NCI-H82 (cell line): ENCODE data around the gene WDR4.
A peak's percentile ranks its signal among the peaks of the same experiment; 100 is the strongest.
"Not testable (repeated sequence)": the region's sequence is repeated elsewhere in the genome, so short reads cannot be mapped to it uniquely, and the experiment has no call there.

Experiments
- DNase-seq: peaks from one replicate; lab custom pipeline; 2025; lab: John Stamatoyannopoulos, UW

WDR4 gene

DNA sequence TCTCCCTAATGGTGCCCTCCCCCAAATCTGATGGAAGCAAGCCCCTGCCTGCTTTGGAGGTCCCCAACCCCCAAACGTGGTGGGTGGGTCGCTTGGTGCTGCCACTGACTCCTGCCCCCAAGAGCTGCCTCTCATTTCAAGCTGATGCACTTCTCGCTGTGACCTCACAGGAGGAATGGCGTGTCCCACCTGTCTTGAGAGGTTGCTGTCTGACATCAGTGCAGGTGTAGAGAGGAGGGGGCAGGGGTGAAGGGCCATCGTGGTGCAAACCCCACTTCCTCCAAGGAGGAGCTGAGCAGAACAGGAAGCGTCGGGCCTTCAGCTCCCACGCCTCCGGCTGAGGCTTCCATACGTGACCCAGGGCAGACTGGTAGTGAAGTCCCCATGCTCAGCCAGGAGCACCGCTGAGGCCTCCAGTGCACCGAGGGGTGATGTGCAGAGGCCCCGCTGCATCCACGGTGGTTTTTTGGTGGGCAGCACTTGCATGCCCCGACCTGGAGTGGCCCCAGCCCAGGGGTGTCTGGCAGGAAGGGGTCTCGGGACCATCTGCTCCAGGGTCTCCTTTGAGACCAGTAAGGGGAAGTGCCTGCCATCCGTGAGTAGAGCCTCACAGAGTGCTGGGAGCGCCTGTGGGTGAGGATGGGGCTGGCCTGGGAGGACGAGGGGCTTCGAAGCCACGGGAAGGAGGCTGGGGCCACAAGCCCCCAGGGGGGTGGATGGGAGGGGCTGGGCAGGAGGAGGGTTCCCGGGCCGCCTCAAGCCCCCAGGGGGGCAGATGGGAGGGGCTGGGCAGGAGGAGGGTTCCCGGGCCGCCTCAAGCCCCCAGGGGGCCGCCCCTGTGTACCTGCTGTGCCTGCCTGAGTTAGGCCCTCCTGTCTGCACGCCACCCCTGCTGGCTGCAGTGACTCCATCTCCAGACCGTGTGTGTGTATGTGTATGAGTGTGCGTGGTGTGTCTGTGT is 39.8 kb downstream of the WDR4 start:
- no peak for DNase-seq

DNA sequence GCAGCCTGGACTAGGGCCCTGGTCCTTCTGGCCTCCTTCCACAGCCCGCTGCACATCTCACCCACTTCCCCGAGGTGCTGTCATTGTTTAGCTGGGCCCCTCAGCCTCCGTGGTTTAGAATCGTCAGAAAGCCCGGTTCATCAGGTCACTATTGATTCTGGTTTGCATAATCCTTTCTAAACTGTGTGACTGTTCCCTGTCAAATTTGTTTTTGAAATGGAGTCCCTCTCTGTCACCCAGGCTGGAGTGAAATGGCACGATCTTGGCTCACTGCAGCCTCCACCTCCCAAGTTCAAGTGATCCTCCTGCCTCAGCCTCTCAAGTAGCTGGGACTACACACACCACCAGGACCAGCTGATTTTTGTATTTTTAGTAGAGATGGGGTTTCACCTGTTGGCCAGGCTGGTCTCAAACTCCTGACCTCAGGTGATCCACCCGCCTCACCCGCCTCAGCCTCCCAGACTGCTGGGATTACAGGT is 41.1 kb downstream of the WDR4 start:
- not testable (repeated sequence) for DNase-seq

DNA sequence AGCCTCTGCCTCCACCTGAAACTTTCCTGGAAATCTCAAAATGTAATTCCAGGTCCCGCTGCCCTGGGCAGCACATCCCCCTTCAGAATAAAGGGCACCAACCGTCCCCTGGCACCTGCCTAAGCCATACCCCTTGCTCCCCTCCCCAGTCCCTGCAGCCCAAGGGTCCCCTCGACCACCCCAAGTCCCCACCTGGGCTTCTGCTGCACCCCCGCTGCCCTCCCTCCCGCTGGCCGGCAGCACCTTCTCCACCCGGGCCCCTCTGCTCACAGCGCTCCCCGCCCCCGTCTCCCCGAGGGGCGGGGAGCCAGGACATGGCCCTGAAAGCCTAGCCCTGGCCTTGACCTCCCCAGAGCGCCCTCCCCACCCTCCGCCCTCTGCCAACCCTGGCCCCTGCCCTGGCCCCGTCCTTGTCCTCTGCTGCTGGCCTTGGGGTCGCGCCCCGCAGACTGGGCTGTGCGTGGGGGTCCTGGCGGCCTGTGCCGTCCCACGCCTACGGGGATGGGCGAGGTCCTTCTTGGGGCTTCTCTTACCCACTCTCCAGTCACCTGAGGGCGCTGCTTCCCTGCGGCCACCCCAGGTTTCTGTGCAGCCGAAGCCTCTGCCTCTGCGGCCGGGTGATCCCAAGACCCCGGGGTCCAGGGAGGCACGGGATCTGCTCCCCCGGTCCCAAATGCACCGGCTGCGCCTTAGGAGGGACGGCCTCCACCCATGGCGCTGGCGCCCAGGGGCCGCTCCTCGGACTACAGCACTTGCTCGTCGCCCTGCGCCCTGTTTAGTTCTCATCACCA is 41.7 kb downstream of the WDR4 start:
- no peak for DNase-seq

GRCh38 chr21:42836767-42837301 is 42.5 kb downstream of the WDR4 start:
- no peak for DNase-seq

DNA sequence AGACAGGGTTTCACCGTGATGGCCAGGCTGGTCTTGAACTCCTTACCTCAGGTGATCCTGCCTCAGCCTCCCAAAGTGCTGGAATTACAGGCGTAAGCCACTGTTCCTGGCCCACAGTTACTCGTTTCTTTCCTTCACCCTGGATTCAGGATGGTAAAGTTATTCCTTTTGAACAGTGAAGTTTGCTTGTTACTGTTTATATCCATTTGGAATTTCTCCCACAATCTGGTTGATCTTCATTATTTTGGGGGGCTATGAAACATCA is 43.0 kb downstream of the WDR4 start:
- DNase-seq: no peak

GRCh38 chr21:42835611-42836401 is 43.5 kb downstream of the WDR4 start:
- no peak for DNase-seq

- DNase-seq: no peak
Observed at GRCh38 chr21:42835211-42835610, 44.1 kb downstream of the WDR4 start.

DNA sequence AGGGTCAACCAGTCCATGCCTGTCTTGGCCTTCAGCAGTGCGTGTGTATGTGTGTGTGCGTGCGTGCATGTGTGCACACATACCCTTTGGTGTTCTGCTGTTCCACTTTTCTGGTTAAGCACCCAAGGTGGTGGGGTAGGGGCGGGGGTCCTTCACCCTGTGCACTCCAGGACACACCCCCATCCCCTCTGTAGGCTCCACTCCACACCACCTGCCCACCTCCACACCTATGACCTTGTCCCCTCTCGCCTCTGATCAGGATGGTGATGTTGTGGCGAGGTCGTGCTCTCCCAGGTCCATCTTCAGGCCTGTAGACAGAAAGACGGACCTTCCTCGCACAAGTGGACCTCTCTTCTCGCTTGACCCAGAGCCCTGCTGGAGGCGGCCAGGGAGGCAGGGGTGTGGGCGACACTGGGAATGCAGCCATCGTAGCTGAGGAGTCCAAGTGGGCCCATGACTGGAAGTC is 44.6 kb downstream of the WDR4 start:
- no peak for DNase-seq

DNA sequence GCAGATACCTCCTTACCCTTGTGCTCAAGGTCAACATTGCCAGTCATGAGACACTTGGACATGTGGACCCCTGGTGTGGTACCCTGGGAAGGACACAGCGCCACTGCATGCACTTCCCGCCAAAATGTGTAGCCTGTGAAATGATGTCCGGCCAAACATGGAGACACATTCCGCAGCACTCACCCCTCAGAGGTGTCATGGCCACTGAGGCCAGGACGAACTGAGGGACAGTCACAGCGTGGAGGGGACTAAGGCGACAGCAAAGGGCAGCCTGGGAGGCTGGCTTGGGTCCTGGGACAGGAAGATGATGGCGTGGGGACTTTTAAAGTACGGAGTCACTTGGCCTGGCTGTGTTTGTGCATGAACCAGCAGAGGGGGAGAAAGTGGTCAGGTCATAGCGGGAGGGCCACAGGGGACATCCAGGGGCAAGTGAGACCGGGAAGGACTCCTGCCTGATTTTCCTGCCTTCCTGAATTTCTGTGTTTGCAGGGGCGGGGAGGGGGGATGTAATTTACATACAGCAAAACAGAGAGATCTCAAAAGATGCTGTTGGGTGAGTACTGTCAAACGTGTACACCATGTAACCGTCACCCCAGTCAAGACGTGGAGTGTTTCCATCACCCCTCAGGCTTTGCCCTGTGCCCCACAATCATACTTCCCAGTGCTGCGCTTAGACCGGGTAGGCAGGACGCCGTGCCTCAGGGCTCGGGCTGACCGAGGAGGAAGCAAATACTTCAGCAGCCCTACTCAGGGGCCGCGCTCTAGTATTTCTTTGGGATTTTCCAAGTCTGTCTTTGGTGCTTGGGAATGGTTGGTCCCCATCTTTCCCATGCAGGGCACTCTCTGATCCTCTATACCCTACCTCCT is 45.2 kb downstream of the WDR4 start:
- peak; percentile 50 for DNase-seq

- peak; percentile 76 for DNase-seq
Observed at GRCh38 chr21:42833439-42833815, 45.9 kb downstream of the WDR4 start.

DNA sequence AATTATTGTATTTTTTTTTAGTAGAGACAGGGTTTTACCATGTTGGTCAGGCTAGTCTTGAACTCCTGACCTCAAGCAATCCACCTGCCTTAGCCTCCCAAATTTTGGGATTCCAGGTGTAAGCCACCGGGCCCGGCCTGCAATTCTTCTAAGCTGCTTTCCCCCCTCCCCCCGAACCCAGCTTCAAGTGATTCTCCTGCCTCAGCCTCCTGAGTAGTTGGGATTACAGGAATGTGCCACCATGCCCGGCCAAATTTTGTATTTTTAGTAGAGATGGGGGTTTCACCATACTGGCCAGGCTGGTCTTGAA is 47.1 kb downstream of the WDR4 start:
- DNase-seq: not testable (repeated sequence)

GRCh38 chr21:42830456-42831455 is 48.6 kb downstream of the WDR4 start:
- peak; percentile 49 for DNase-seq

DNA sequence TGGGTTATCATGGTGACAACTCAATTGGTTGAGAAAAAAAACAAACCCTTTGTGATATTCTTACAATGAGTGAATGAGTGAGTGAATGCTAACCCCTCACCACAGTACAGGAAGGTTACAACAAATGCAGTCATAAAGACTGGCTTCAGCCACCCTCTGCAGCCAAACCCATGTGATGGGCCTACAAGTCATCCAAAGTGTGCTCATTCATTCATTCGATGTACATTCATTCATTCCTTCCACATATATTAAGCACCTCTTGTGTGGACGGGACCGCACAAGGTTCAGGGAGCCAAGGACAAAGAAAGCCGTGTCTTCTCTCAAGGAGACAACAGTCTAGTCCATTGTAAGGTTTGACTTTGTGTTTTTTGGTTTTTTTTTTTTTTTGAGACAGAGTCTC is 49.4 kb downstream of the WDR4 start:
- DNase-seq: no peak

DNA sequence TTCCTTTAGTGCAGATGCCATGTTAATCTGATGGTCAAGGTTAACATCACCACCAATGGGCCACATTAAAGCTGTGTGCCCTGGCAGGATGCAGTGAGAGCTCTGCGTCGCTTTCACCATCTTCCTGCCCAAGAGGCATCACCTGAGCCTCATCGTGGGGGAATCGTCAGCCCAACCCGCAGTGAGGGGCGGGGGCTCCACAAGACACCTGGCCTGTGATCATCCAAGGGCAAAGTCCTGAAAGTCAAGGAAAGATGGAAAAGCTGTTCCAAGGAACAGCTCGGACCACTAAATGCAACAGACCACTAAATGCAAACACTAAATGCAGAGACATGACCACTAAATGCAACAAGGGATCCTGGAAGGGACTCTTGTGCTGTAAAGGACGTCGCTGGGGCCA is 49.9 kb downstream of the WDR4 start:
- DNase-seq: no peak

- no peak for DNase-seq
Observed at GRCh38 chr21:42827588-42827987, 51.8 kb downstream of the WDR4 start.

DNA sequence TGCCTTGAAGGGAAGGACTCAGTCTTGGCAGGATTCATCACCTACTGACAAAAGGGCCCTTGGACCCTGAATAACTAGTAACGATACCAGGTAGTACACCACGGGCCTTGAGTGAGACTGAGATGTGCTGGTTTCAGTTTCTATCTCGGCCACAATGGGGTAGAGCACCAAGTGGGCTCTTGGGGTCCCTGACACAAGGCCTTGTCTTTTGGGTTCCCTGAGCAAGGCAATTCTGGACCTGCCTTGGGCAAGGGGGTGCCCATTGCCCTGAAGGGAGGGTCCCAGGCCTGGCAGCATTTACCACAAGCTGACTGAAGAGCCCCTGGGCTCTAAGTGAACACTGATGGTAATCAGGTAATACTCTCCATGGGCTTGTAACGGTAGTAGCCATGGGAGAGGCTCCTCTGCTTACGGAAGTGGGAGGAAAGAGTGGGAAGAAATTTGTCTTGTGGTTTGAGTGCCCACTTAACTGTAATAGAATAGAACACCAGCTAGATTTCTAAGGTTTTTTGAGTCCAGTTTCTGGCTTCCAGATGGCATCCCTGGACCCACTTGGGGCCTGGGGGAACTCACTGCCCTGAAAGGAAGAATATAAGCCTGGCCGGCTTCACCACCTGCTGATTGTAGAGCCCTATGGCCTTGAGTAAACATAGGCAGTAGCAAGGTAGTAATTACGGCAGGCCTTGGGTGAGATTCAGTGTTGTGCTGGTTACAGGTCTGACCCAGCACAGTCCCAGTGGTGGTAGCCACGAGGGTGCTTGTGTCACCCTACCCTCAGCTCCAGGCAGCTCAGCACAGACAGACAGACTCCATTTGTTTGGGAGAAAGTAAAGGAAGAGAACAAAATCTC is 58.5 kb downstream of the WDR4 start:
- no peak for DNase-seq

DNA sequence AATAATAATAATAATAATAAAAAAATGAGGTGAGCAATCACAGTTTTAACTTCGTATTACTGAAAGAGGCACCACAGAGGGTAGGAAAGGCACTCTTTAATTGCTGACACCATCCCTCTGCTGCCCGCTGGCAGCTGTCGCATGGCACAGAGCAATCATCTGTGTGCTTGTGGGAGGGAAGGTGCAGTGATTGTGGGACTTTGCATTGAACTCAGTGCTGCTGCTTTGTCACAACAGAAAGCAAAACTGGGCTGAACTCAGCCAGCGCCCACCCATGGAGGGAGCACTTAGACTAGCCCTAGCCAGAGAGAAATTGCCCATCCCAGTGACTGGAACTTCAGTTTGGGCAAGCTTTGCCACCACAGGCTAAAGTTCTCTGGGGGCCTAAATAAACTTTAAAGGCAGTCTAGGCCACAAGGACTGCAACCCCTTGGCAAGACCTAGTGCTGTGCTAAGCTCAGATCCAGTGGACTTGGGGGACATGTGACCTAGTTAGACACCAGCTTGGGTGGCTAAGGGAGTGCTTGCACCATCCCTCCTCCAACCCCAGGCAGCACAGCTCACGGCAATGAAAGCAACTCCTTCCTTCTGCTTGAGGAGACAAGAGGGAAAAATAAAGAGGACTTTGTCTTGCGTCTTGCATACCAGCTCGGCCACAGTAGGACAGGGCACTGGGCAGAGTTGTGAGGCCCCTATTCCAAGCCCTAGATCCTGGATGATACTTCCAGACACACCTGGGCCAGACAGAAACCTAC is 59.3 kb downstream of the WDR4 start:
- DNase-seq: no peak

GRCh38 chr21:42818328-42818749 is 61.0 kb downstream of the WDR4 start:
- DNase-seq: peak; percentile 69
